Type B pancreatic cell (in vitro differentiated cells): Measurements from ENCODE around the gene ENAH. TPM values are rescaled to one million over a fixed set of nuclear protein-coding genes. Genes with fewer than 3 reads are reported as not detected.

Source experiments
- DNase-seq: peaks from one replicate; pipeline ENCODE4 v3.0.0; 2021; ENCODE audit warnings: mixed read lengths; ENCODE audit not compliant: unreplicated experiment; ENCODE audit errors: extremely low spot score
- H3K27ac Mint-ChIP-seq: 2 replicates; pipeline ENCODE4 v1.8.0; 2021; ENCODE audit warnings: mild to moderate bottlenecking, mixed read lengths
- H3K27me3 Mint-ChIP-seq: 2 replicates; pipeline ENCODE4 v1.8.0; 2021; ENCODE audit warnings: mixed read lengths
- H3K36me3 Mint-ChIP-seq: 2 replicates; pipeline ENCODE4 v1.8.0; 2021; ENCODE audit warnings: mixed read lengths
- H3K4me1 Mint-ChIP-seq: one replicate; pipeline ENCODE4 v1.8.0; 2021; ENCODE audit warnings: mixed read lengths; ENCODE audit not compliant: unreplicated experiment
- H3K4me3 Mint-ChIP-seq: 2 replicates; pipeline ENCODE4 v1.8.0; 2021; ENCODE audit warnings: mild to moderate bottlenecking, mixed read lengths
- H3K9me3 Mint-ChIP-seq: 2 replicates; pipeline ENCODE4 v1.8.0; 2021; ENCODE audit warnings: mixed read lengths
- total RNA-seq: library from RNA; stranded (reverse); gene quantifications from 2 replicates; pipeline ENCODE4 v1.2.1, GENCODE V29; 2021; ENCODE audit warnings: low replicate concordance
- TF ChIP-seq, protein P1 (sequence below): fragments of 200-600 bp; sonication (generic); conservative IDR thresholded peaks from 2 replicates; pipeline ENCODE4 v1.5.0; 2021; ENCODE audit warnings: antibody characterized with exemption, mild to moderate bottlenecking

ENAH gene
- total RNA-seq, 1 donor from 2014 or later = 133 TPM

DNA sequence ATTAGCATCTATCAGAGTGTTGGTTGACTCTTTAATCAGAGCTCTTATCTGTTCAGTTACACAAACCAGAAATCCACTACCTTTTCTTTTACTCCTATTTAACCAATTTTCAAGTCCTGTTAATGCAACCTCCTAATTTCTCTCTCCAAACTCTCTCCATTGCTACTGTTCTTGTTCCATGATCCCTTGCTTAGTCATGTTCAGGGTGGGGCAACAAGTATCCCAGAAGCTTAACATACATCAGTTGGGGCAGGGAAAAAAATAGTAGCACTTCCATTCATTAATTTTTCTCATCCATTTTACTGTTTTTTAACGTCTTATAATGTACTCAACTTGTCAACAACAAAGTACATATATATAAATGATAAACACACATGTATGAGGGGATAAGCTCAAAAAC, 113.9 kb downstream of the ENAH start:
- Mint-ChIP-seq H3K4me3 (no peak overlapping the region), H3K27ac (no peak overlapping the region), H3K27me3 (no peaks in the 10 kb centered on the region), H3K4me1 (peaks cover 29% of the 10 kb centered on the region), H3K9me3 (no peaks in the 10 kb centered on the region), H3K36me3 (no peaks in the 10 kb centered on the region)
- TF ChIP-seq, protein P1, sequence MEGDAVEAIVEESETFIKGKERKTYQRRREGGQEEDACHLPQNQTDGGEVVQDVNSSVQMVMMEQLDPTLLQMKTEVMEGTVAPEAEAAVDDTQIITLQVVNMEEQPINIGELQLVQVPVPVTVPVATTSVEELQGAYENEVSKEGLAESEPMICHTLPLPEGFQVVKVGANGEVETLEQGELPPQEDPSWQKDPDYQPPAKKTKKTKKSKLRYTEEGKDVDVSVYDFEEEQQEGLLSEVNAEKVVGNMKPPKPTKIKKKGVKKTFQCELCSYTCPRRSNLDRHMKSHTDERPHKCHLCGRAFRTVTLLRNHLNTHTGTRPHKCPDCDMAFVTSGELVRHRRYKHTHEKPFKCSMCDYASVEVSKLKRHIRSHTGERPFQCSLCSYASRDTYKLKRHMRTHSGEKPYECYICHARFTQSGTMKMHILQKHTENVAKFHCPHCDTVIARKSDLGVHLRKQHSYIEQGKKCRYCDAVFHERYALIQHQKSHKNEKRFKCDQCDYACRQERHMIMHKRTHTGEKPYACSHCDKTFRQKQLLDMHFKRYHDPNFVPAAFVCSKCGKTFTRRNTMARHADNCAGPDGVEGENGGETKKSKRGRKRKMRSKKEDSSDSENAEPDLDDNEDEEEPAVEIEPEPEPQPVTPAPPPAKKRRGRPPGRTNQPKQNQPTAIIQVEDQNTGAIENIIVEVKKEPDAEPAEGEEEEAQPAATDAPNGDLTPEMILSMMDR = no peak
- DNase-seq = no peak

DNA sequence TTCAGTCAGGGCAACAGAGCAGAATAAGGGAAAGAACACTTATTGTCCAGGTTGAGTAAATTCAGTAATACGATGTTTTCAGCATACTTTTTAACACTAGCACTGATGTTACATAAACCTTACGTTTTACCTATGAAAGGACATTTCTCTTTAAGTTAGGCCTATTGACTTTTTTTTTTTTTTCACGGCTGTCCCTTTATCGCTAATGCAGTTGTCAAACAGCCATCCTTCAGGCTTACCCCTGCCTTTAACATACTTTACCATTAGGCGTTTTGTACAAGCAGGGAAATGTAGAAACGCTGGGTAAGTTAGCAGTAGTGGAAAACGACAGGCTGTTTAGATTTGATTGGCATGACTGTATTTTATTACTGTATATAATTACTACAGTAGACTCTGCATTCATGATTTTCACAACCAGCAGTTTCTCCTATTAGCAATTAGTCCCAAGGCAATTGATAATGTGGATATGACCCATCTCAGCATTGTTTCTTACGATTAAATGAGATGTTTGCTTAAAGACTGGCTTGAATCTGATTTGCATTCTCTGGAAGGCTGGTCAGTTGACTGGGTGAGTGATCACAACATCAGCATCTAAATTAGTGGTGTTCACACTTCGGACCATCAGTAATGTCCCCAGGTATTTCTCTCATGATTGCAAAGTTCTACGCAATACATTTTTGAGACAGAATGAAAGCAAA, 115.2 kb downstream of the ENAH start:
- Mint-ChIP-seq H3K27me3 (no peaks in the 10 kb centered on the region), H3K9me3 (no peaks in the 10 kb centered on the region), H3K36me3 (no peaks in the 10 kb centered on the region), H3K4me3 (no peak overlapping the region), H3K27ac (no peak overlapping the region), H3K4me1 (peaks cover 41% of the 10 kb centered on the region)
- no peak for DNase-seq
- TF ChIP-seq, protein P1 = no peak

DNA sequence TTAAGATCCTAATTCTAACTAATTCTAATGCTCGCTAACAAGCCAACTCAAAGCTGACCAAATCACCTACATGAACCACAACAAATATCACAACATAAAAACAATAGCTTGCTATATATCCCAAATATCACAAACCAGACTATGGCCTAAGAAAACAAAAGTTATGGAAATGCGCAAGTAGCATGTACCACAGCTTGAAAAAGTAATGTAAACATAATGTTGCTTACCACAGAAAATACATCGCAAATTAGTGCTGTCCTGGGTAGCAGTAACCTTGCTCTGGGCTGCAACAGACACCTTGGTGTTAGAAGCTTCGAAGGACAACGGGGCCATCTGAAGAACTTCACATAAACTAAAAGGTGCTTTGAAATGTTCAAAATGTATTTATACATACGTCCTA, 117.6 kb downstream of the ENAH start:
- Mint-ChIP-seq H3K27ac (no peak overlapping the region), H3K36me3 (no peaks in the 10 kb centered on the region), H3K4me3 (no peak overlapping the region), H3K9me3 (no peaks in the 10 kb centered on the region), H3K27me3 (no peaks in the 10 kb centered on the region), H3K4me1 (peaks cover 41% of the 10 kb centered on the region)
- DNase-seq = no peak
- TF ChIP-seq, protein P1 = no peak

DNA sequence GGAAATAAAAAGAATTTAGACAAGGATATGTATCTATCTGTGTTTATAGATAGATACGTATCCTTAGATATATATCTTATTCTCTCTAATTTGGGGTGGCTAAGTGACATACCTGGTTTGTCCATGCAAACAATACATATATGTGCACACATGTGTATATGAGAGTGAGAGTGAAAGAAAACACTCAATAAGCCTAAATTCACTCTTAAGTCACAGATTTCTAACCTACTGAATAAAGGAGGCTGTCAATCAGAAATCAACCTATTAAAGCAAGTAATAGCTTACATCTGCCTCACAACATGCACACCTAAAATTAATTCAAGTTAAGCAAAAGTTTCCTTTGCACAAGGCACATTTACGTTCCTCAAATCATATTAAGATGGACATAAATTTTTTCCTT, 118.2 kb downstream of the ENAH start:
- TF ChIP-seq, protein P1 = no peak
- no peak overlapping the region for H3K4me3 Mint-ChIP-seq
- H3K9me3 Mint-ChIP-seq = no peaks in the 10 kb centered on the region
- no peak overlapping the region for H3K27ac Mint-ChIP-seq
- no peaks in the 10 kb centered on the region for H3K27me3 Mint-ChIP-seq
- H3K36me3 Mint-ChIP-seq = no peaks in the 10 kb centered on the region
- peaks cover 41% of the 10 kb centered on the region for H3K4me1 Mint-ChIP-seq
- DNase-seq = no peak

DNA sequence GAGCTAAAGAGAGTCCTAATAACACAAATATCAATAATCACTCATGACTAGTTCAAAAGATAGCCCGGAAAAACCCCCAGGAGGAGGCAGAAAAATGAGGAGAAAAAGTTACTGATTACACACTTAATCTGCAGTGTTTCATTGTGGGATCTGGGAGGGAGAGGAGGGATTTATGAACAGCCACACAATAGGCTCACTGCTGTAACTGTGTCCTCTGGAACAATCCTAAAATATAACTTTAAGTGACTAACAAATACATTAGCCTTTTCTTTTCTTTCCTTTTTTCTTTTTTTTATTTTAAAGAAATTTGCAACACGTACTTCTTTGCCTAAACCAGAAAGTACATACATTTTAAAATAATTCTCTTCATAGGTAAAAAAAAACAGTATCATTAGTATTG, 118.8 kb downstream of the ENAH start:
- no peaks in the 10 kb centered on the region for H3K9me3 Mint-ChIP-seq
- DNase-seq = no peak
- H3K4me1 Mint-ChIP-seq = peaks cover 37% of the 10 kb centered on the region
- TF ChIP-seq, protein P1 = no peak
- H3K27ac Mint-ChIP-seq = no peak overlapping the region
- H3K4me3 Mint-ChIP-seq = no peak overlapping the region
- no peaks in the 10 kb centered on the region for H3K36me3 Mint-ChIP-seq
- H3K27me3 Mint-ChIP-seq = no peaks in the 10 kb centered on the region
